HEK293 (cell line): ENCODE data around the gene CRMP1.
A peak's percentile ranks its signal among the peaks of the same experiment; 100 is the strongest.

ENCODE experiments used
- CTCF ChIA-PET: fragments of 350-600 bp; formaldehyde crosslinking; extraction: SDS; loops from one replicate; lab custom pipeline; 2021; ENCODE audit warnings: antibody characterized with exemption; lab: Yijun Ruan, JAX
- POLR2A ChIA-PET: fragments of 300-600 bp; formaldehyde crosslinking; extraction: SDS; loops from one replicate; lab custom pipeline; 2020; ENCODE audit warnings: antibody characterized with exemption, inconsistent platforms; lab: Yijun Ruan, JAX
- H3K27ac ChIP-seq: fragments of 200-500 bp; sonication (Bioruptor generic); 2 replicates; pipeline ENCODE4 v1.5.1; 2014; ENCODE audit warnings: low read depth, low read length, control low read depth, inconsistent platforms; ENCODE audit errors: extremely low read depth
- H3K36me3 ChIP-seq, 2 experiments: fragments of 200-500 bp in 1 of 2; sonication (Bioruptor generic) in 1 of 2; 1 replicate in 1 of 2; 2 replicates in 1 of 2; pipeline ENCODE4 v1.5.1; 2014 to 2017; ENCODE audit warnings: inconsistent platforms in 2 of 2, low read length in 2 of 2; ENCODE audit not compliant: control insufficient read depth in 2 of 2, insufficient read depth in 1 of 2
- H3K4me1 ChIP-seq: fragments of 200-500 bp; sonication (Bioruptor generic); 2 replicates; pipeline ENCODE4 v1.5.1; 2014; ENCODE audit warnings: mild to moderate bottlenecking, low read length, inconsistent platforms; ENCODE audit not compliant: control insufficient read depth, insufficient read depth
- H3K4me3 ChIP-seq: 2 replicates; pipeline ENCODE4 v1.5.1; 2011; ENCODE audit warnings: low read depth, mild to moderate bottlenecking, control low read depth, low read length, moderate library complexity
- H3K9me3 ChIP-seq: fragments of 200-500 bp; sonication (Bioruptor generic); 2 replicates; pipeline ENCODE4 v1.5.1; 2014; ENCODE audit warnings: low read depth, low read length, inconsistent platforms; ENCODE audit not compliant: control insufficient read depth, insufficient read depth
- ZIC2 ChIP-seq: fragments of 450-650 bp; formaldehyde crosslinking; IDR thresholded peaks from 2 replicates; pipeline ENCODE4 v1.5.1; 2016; ENCODE audit warnings: missing biosample characterization, missing genetic modification characterization
- ZNF248 ChIP-seq: fragments of 450-650 bp; formaldehyde crosslinking; IDR thresholded peaks from 2 replicates; pipeline ENCODE4 v1.5.1; 2017; ENCODE audit warnings: missing biosample characterization, missing genetic modification characterization

The CRMP1 gene

DNA sequence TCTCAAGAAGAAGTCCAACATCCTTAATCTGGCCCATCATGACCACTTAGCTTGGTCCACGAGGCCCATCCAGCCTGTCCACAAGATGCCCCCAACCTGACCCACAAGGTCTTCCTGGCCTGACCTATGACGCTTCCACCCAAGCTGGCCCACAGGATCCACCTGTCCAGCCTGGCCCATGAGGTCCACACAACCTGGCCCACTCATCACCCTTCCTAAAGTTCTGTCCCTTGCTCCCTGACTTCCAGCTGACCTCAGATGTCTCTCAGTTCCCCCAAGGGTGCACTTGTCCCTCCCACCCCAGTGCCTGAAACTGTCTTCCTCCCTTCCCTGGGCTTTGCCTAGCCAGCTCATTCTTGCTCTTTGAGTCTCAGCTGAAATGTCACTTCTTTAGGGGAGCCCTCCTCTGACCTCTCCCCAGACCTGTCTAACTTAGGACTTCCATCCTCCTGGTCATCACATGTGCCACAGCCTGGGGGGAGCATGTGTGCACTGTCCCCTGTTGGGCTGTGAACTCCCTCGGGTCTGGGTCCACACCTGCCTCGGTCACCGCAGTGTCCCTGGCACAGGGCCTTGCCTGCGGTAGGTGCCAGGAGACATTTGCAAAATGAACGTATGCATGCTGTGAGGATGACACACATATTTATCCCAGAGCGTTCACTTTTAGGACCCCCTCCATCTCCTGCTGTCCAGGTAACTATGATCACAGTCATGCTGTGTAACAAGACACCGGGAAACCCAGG lies 120.2 kb downstream of the CRMP1 start:
- POLR2A ChIA-PET: interaction anchor here (0.6 kb wide), 1 partner anchor 49 kb away, joined by 3 read pairs; no protein-coding TSS in a partner anchor
- CTCF ChIA-PET: no interaction called here
- Histone ChIP-seq H3K36me3 (peaks cover 0 to 31% of the 10 kb centered on the region in 2 experiments; a peak in 1 of 3 replicates), H3K4me3 (no peak overlapping the region), H3K27ac (no peak overlapping the region), H3K4me1 (no peaks in the 10 kb centered on the region), H3K9me3 (no peaks in the 10 kb centered on the region)
- TF ChIP-seq ZIC2 (tag by site-specific recombination): peak; percentile 87
- no peak for TF ChIP-seq ZNF248 (tag by site-specific recombination)
